H9 (cell line): ENCODE measurements around the gene DNTT. TPM values are rescaled to one million over a fixed set of nuclear protein-coding genes. Genes with fewer than 3 reads are reported as not detected.
A peak's percentile ranks its signal among the peaks of the same experiment; 100 is the strongest.

Experiments used
- DNase-seq: peaks from one replicate; pipeline ENCODE4 v3.0.0-alpha.2; 2017
- H2AFZ ChIP-seq: one replicate; pipeline ENCODE4 v1.6.1; 2013; ENCODE audit warnings: mild to moderate bottlenecking, low read length, control low read depth, moderate library complexity
- H2AK5ac ChIP-seq: 2 replicates; pipeline ENCODE4 v1.6.1; 2013; ENCODE audit warnings: low read length, control low read depth, mixed read lengths; ENCODE audit not compliant: insufficient read length
- H2BK120ac ChIP-seq: one replicate; pipeline ENCODE4 v1.6.1; 2013; ENCODE audit warnings: low read depth, mild to moderate bottlenecking, low read length, control low read depth, inconsistent platforms; ENCODE audit not compliant: poor library complexity, severe bottlenecking
- H2BK12ac ChIP-seq: 2 replicates; pipeline ENCODE4 v1.6.1; 2013; ENCODE audit warnings: low read length, control low read depth, mixed read lengths, low read depth; ENCODE audit not compliant: insufficient read length
- H2BK15ac ChIP-seq: 2 replicates; pipeline ENCODE4 v1.6.1; 2013; ENCODE audit warnings: low read depth, low read length, control low read depth
- H2BK20ac ChIP-seq: one replicate; pipeline ENCODE4 v1.6.1; 2013; ENCODE audit warnings: low read depth, mild to moderate bottlenecking, low read length, control low read depth, inconsistent platforms; ENCODE audit not compliant: poor library complexity, severe bottlenecking
- H2BK5ac ChIP-seq: 2 replicates; pipeline ENCODE4 v1.6.1; 2013; ENCODE audit warnings: low read length, control low read depth, mixed read lengths; ENCODE audit not compliant: insufficient read length
- H3K14ac ChIP-seq: 2 replicates; pipeline ENCODE4 v1.6.1; 2013; ENCODE audit warnings: low read length, control low read depth; ENCODE audit not compliant: insufficient read depth
- H3K18ac ChIP-seq: 2 replicates; pipeline ENCODE4 v1.6.1; 2013; ENCODE audit warnings: low read depth, mild to moderate bottlenecking, mixed read lengths, low read length, control low read depth; ENCODE audit not compliant: insufficient read length
- H3K23ac ChIP-seq: 2 replicates; pipeline ENCODE4 v1.6.1; 2013; ENCODE audit warnings: low read length, control low read depth, mixed read lengths, low read depth; ENCODE audit not compliant: insufficient read length
- H3K23me2 ChIP-seq: 2 replicates; pipeline ENCODE4 v1.6.1; 2013; ENCODE audit warnings: low read depth, mild to moderate bottlenecking, mixed read lengths, low read length, control low read depth; ENCODE audit not compliant: insufficient read length, poor library complexity, severe bottlenecking
- H3K27ac ChIP-seq: 2 replicates; pipeline ENCODE4 v1.5.1; 2013; ENCODE audit warnings: low read length, control low read depth, mixed read lengths, low read depth; ENCODE audit not compliant: insufficient read length
- H3K27me3 ChIP-seq: 2 replicates; pipeline ENCODE4 v1.6.1; 2013; ENCODE audit warnings: low read length, control low read depth, inconsistent platforms; ENCODE audit not compliant: insufficient read depth
- H3K4ac ChIP-seq: 2 replicates; pipeline ENCODE4 v1.6.1; 2013; ENCODE audit warnings: low read depth, mild to moderate bottlenecking, control low read depth, inconsistent platforms, low read length, moderate library complexity
- H3K4me1 ChIP-seq: 2 replicates; pipeline ENCODE4 v1.6.1; 2013; ENCODE audit warnings: low read length, control low read depth, inconsistent platforms; ENCODE audit not compliant: insufficient read depth
- H3K4me2 ChIP-seq: 2 replicates; pipeline ENCODE4 v1.6.1; 2013; ENCODE audit warnings: low read length, control low read depth, mixed read lengths; ENCODE audit not compliant: insufficient read length, insufficient read depth
- H3K56ac ChIP-seq: 2 replicates; pipeline ENCODE4 v1.6.1; 2013; ENCODE audit warnings: low read depth, mild to moderate bottlenecking, mixed read lengths, low read length, control low read depth; ENCODE audit not compliant: insufficient read length
- H3K79me1 ChIP-seq: 2 replicates; pipeline ENCODE4 v1.6.1; 2013; ENCODE audit warnings: low read depth, mild to moderate bottlenecking, moderate library complexity, low read length, control low read depth, inconsistent platforms; ENCODE audit not compliant: insufficient read depth, poor library complexity, severe bottlenecking
- H3K79me2 ChIP-seq: 2 replicates; pipeline ENCODE4 v1.6.1; 2013; ENCODE audit warnings: low read length, control low read depth, inconsistent platforms; ENCODE audit not compliant: insufficient read depth
- H3K9ac ChIP-seq: 2 replicates; pipeline ENCODE4 v1.6.1; 2013; ENCODE audit warnings: low read length, control low read depth, mixed read lengths; ENCODE audit not compliant: insufficient read length; ENCODE audit errors: extremely low read depth
- H3K9me3 ChIP-seq: one replicate; pipeline ENCODE4 v1.6.1; 2013; ENCODE audit warnings: low read depth, low read length, inconsistent platforms; ENCODE audit not compliant: control insufficient read depth
- H3T11ph ChIP-seq: one replicate; pipeline ENCODE4 v1.6.1; 2013; ENCODE audit warnings: mild to moderate bottlenecking, low read length, control low read depth, inconsistent platforms
- H4K20me1 ChIP-seq: one replicate; pipeline ENCODE4 v1.6.1; 2013; ENCODE audit not compliant: control insufficient read depth, insufficient read length, insufficient read depth
- H4K5ac ChIP-seq: 2 replicates; pipeline ENCODE4 v1.6.1; 2013; ENCODE audit warnings: low read depth, mild to moderate bottlenecking, mixed read lengths, low read length, control low read depth; ENCODE audit not compliant: insufficient read length
- H4K8ac ChIP-seq: replicated peaks from 2 replicates; pipeline ENCODE4 v1.6.1; 2013; ENCODE audit warnings: low read length, control low read depth, mixed read lengths, low read depth; ENCODE audit not compliant: insufficient read length
- H4K91ac ChIP-seq: 2 replicates; pipeline ENCODE4 v1.6.1; 2013; ENCODE audit warnings: low read depth, mild to moderate bottlenecking, moderate library complexity, mixed read lengths, low read length, control low read depth; ENCODE audit not compliant: insufficient read length
- H3K27ac Mint-ChIP-seq, 3 experiments: 2 replicates in 2 of 3; 3 replicates in 1 of 3; pipeline ENCODE4 v1.8.0; 2020 to 2021; ENCODE audit warnings: mixed read lengths in 3 of 3, mild to moderate bottlenecking in 1 of 3, moderate library complexity in 1 of 3
- H3K27me3 Mint-ChIP-seq: 2 replicates; pipeline ENCODE4 v1.8.0; 2021; ENCODE audit warnings: low read depth, mild to moderate bottlenecking, moderate library complexity, mixed read lengths
- H3K36me3 Mint-ChIP-seq, 3 experiments: 2 replicates in 2 of 3; 3 replicates in 1 of 3; pipeline ENCODE4 v1.8.0; 2020 to 2021; ENCODE audit warnings: low read depth in 3 of 3, mixed read lengths in 3 of 3; ENCODE audit not compliant: insufficient read depth in 1 of 3
- H3K4me1 Mint-ChIP-seq, 2 experiments: 2 replicates each; pipeline ENCODE4 v1.8.0; 2020; ENCODE audit warnings: mixed read lengths in 2 of 2
- H3K4me3 Mint-ChIP-seq, 2 experiments: 2 replicates in 1 of 2; 3 replicates in 1 of 2; pipeline ENCODE4 v1.8.0; 2020 to 2021; ENCODE audit warnings: mild to moderate bottlenecking in 2 of 2, mixed read lengths in 2 of 2, moderate library complexity in 1 of 2
- H3K9me3 Mint-ChIP-seq, 2 experiments: 2 replicates in 1 of 2; 3 replicates in 1 of 2; pipeline ENCODE4 v1.8.0; 2020; ENCODE audit warnings: mild to moderate bottlenecking in 2 of 2, mixed read lengths in 2 of 2, moderate library complexity in 1 of 2
- WGBS: extraction: QIAGEN DNeasy Blood & Tissue Kit; methylation state at CpG from one replicate; pipeline ENCODE4 v1.1.7; 2013; ENCODE audit warnings: missing lambda C conversion rate, low lambda C conversion rate, mixed read lengths; ENCODE audit not compliant: insufficient read length; ENCODE audit errors: extremely low coverage; 5-methylcytosine and 5-hydroxymethylcytosine counted together
- total RNA-seq: library from RNA; stranded (reverse); gene quantifications from 2 replicates; pipeline ENCODE4 v1.2.1, GENCODE V29; 2021
- TF ChIP-seq, protein P1 (sequence below): fragments of 200-600 bp; sonication (generic); conservative IDR thresholded peaks from 3 replicates; pipeline ENCODE4 v1.8.0; 2021; ENCODE audit warnings: antibody characterized with exemption, mild to moderate bottlenecking

Gene DNTT
- total RNA-seq, 1 experiment from 2014 or later, result not detected

DNA sequence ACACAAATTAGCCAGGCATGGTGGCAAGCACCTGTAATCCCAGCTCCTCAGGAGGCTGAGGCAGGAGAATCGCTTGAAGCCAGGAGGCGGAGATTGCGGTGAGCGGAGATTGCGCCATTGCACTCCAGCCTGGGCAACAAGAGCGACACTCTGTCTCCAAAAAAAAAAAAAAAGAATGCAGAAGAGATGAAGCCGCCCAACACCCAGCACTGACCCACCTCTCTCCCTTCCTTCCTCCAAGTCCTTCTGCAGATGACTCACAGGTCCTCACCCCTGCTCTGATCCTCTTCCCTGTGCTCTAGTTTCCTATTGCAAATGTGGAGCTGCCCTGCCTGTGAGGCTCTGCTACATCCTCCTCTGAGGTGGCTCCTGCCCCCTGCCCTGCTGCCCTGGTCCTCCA lies 76.6 kb downstream of the DNTT start:
- H3K4ac ChIP-seq, result no peak overlapping the region
- no peak overlapping the region for H2AK5ac ChIP-seq
- no peak overlapping the region for H3K18ac ChIP-seq
- H3K27me3 Mint-ChIP-seq, result peaks cover 3% of the 10 kb centered on the region; the same call in 1 of the 2 replicates
- no peak for DNase-seq
- no peak overlapping the region for H2BK5ac ChIP-seq
- H3K27me3 ChIP-seq, result no peaks in the 10 kb centered on the region
- H2AFZ ChIP-seq, result no peak overlapping the region
- H4K8ac ChIP-seq, result no peak overlapping the region
- H4K91ac ChIP-seq, result no peak overlapping the region
- no peak overlapping the region for H4K5ac ChIP-seq
- no peak overlapping the region; the same call in 1 of the 2 replicates for H3K14ac ChIP-seq
- no peaks in the 10 kb centered on the region for H3K79me1 ChIP-seq
- H2BK15ac ChIP-seq, result no peak overlapping the region
- no peaks in the 10 kb centered on the region for H3K23me2 ChIP-seq
- H3K4me3 Mint-ChIP-seq, result no peak overlapping the region
- TF ChIP-seq, protein P1, sequence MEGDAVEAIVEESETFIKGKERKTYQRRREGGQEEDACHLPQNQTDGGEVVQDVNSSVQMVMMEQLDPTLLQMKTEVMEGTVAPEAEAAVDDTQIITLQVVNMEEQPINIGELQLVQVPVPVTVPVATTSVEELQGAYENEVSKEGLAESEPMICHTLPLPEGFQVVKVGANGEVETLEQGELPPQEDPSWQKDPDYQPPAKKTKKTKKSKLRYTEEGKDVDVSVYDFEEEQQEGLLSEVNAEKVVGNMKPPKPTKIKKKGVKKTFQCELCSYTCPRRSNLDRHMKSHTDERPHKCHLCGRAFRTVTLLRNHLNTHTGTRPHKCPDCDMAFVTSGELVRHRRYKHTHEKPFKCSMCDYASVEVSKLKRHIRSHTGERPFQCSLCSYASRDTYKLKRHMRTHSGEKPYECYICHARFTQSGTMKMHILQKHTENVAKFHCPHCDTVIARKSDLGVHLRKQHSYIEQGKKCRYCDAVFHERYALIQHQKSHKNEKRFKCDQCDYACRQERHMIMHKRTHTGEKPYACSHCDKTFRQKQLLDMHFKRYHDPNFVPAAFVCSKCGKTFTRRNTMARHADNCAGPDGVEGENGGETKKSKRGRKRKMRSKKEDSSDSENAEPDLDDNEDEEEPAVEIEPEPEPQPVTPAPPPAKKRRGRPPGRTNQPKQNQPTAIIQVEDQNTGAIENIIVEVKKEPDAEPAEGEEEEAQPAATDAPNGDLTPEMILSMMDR, result no peak
- H3K4me1 Mint-ChIP-seq, result peaks cover 3 to 6% of the 10 kb centered on the region in 2 experiments; a peak in 3 of 4 replicates
- no peaks in the 10 kb centered on the region for H4K20me1 ChIP-seq
- H3T11ph ChIP-seq, result no peak overlapping the region
- no peak overlapping the region for H3K4me2 ChIP-seq
- H3K27ac ChIP-seq, result no peak overlapping the region
- no peak overlapping the region for H3K23ac ChIP-seq
- H3K4me1 ChIP-seq, result no peaks in the 10 kb centered on the region
- WGBS, result no CpG with 5 or more reads among the region's 7 CpGs
- no peaks in the 10 kb centered on the region for H3K79me2 ChIP-seq
- H3K27ac Mint-ChIP-seq, result peak overlapping the region in 1 of 3 experiments; percentile 56; a peak in 1 of 7 replicates
- H3K9me3 ChIP-seq, result no peaks in the 10 kb centered on the region
- H3K9ac ChIP-seq, result no peak overlapping the region
- H2BK12ac ChIP-seq, result no peak overlapping the region
- no peaks in the 10 kb centered on the region; a peak in 2 of 5 replicates for H3K9me3 Mint-ChIP-seq
- H2BK20ac ChIP-seq, result no peak overlapping the region
- no peak overlapping the region for H3K56ac ChIP-seq
- no peaks in the 10 kb centered on the region; a peak in 2 of 7 replicates for H3K36me3 Mint-ChIP-seq
- H2BK120ac ChIP-seq, result no peak overlapping the region
